A673 (cell line): ENCODE measurements around the gene RNFT2.

ENCODE experiments used
- CTCF ChIP-seq: fragments of 300-800, 200-600 bp; sonication (generic); conservative IDR thresholded peaks from 2 replicates; pipeline ENCODE4 v1.5.1; 2017; ENCODE audit warnings: low read depth, mild to moderate bottlenecking, antibody characterized with exemption, low read length, moderate library complexity, mixed read lengths
- EZH2 ChIP-seq: fragments of 200-600 bp; sonication (generic); IDR thresholded peaks from 2 replicates; pipeline ENCODE4 v1.6.1; 2017; ENCODE audit warnings: borderline replicate concordance, low read depth, mild to moderate bottlenecking, mixed read lengths, antibody characterized with exemption, low read length; ENCODE audit not compliant: poor library complexity, severe bottlenecking

DNA sequence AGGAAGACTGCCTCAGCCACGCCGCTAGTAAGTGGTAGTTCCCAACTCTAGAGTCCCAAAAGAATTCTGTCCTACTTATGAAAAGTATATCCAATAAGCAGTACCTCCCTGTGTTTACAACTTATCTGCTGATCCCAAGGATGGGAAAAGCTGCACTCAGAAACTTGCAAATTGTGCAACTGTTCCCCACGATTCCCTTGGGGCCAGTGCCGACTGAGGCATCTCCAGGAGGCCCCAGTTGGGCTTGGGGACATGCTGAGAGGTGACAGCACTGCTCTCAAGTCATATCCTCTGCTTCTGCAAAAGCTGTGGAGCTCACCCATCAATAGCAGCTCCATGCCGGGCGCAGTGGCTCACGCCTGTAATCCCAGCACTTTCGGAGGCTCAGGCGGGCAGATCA, 23.9 kb upstream of the RNFT2 start:
- TF ChIP-seq CTCF (no peak), EZH2 (no peak)
